ENCODE measurements around the gene USP20.

Gene USP20

GRCh38 chr9:129891569-129891968 lies 56.3 kb downstream of the USP20 start:
- DNase-seq, result no peak

GRCh38 chr9:129894120-129894823 lies 59.0 kb downstream of the USP20 start:
- DNase-seq, result no peak

GRCh38 chr9:129895376-129896268 lies 60.4 kb downstream of the USP20 start:
- no peak for DNase-seq

GRCh38 chr9:129897263-129897662 lies 62.0 kb downstream of the USP20 start:
- no peak for DNase-seq

GRCh38 chr9:129898185-129898584 lies 62.9 kb downstream of the USP20 start:
- no peak for DNase-seq

- no peak for DNase-seq
Measured at GRCh38 chr9:129899620-129900019, 64.4 kb downstream of the USP20 start.

GRCh38 chr9:129900263-129901027 lies 65.2 kb downstream of the USP20 start:
- no peak for DNase-seq

GRCh38 chr9:129901993-129902739 lies 66.9 kb downstream of the USP20 start:
- DNase-seq, result no peak

- DNase-seq, result no peak
Measured at GRCh38 chr9:129902740-129903134, 67.5 kb downstream of the USP20 start.

GRCh38 chr9:129904734-129905133 lies 69.5 kb downstream of the USP20 start:
- DNase-seq, result no peak

GRCh38 chr9:129906298-129906697 lies 71.0 kb downstream of the USP20 start:
- DNase-seq, result no peak

- no peak for DNase-seq
Measured at GRCh38 chr9:129907201-129907600, 71.9 kb downstream of the USP20 start.

- no peak for DNase-seq
Measured at GRCh38 chr9:129908906-129909305, 73.6 kb downstream of the USP20 start.

- DNase-seq, result no peak
Measured at GRCh38 chr9:129909851-129910250, 74.6 kb downstream of the USP20 start.

GRCh38 chr9:129910628-129911567 lies 75.6 kb downstream of the USP20 start:
- DNase-seq, result peak; percentile 90 to 93

GRCh38 chr9:129914051-129914450 lies 78.8 kb downstream of the USP20 start:
- DNase-seq, result no peak

GRCh38 chr9:129916707-129917106 lies 81.4 kb downstream of the USP20 start:
- DNase-seq, result no peak

GRCh38 chr9:129918296-129918950 lies 83.2 kb downstream of the USP20 start:
- DNase-seq, result no peak

GRCh38 chr9:129919277-129919676 lies 84.0 kb downstream of the USP20 start:
- no peak for DNase-seq

GRCh38 chr9:129919841-129920240 lies 84.6 kb downstream of the USP20 start:
- DNase-seq, result no peak

- DNase-seq, result no peak
Measured at GRCh38 chr9:129921905-129922304, 86.6 kb downstream of the USP20 start.

Data from SW 1271 (cell line).